ENCODE data around the gene MTA2. TPM values are rescaled to one million over a fixed set of nuclear protein-coding genes. Genes with fewer than 3 reads are reported as not detected.

The MTA2 gene
- total and polyA plus RNA-seq, 2 donors (not counting 1 experiment from before 2014, with no cell fraction given) = 37.2 to 139 TPM

- no peak overlapping the region for H3K27ac ChIP-seq (ENCODE audit: low read length in 2 of 2)
- H3K4me3 ChIP-seq (ENCODE audit: control extremely low read depth in 1 of 5, extremely low read depth in 1 of 5, insufficient read depth in 1 of 5, low read depth in 2 of 5, low read length in 4 of 5) = no peak overlapping the region
- CTCF ChIA-PET = no interaction called here
- ATAC-seq (ENCODE audit: low read depth) (no peak), DNase-seq (no peak)
- H2AFZ ChIP-seq (ENCODE audit: insufficient read depth, low read depth, low read length, poor library complexity, severe bottlenecking) = no peak overlapping the region
- no peaks in the 10 kb centered on the region for H3K27me3 Mint-ChIP-seq
- peak overlapping the region; percentile 92 for H3K4me3 Mint-ChIP-seq
- WGBS (ENCODE audit: insufficient coverage) = 98% methylated on average over 12 of the region's 14 CpGs
- H3K4me2 ChIP-seq (replicated peaks; ENCODE audit: low read depth, low read length, poor library complexity, severe bottlenecking) = no peak overlapping the region
- H3K9me3 Mint-ChIP-seq (ENCODE audit: insufficient read depth) = no peaks in the 10 kb centered on the region
- no peak overlapping the region for H3K9ac ChIP-seq (ENCODE audit: low read length)
- TF ChIP-seq EZH2 (IDR thresholded peaks at IDR 0.05; ENCODE audit: borderline replicate concordance, insufficient read depth, low read depth, low read length, poor library complexity, severe bottlenecking) (no peak), CTCF (IDR thresholded peaks at IDR 0.05) (no peak)
- intact Hi-C loops (cut with micrococcal nuclease) = loop anchor here (2.0 kb wide), 1 partner anchor 305 kb away; the partner anchor contains the start of gene SLC3A2
- peaks cover 0 to 3% (median 0%) of the 10 kb centered on the region in 3 donors for H3K9me3 ChIP-seq (ENCODE audit: control extremely low read depth in 1 of 3, control insufficient read depth in 2 of 3, insufficient read depth in 1 of 3, low read length in 2 of 3)
- peaks cover 40% of the 10 kb centered on the region for H3K4me1 Mint-ChIP-seq
- peaks cover 4 to 38% of the 10 kb centered on the region in 2 experiments for H3K36me3 ChIP-seq (replicated peaks in 1 of 2; ENCODE audit: control extremely low read depth in 1 of 2, control insufficient read depth in 1 of 2, extremely low read depth in 1 of 2, insufficient read depth in 2 of 2, low read length in 1 of 2)
- H3K79me2 ChIP-seq (ENCODE audit: control insufficient read depth, insufficient read depth, low read length) = peaks cover 15% of the 10 kb centered on the region
- H3K27ac Mint-ChIP-seq = peak overlapping the region; percentile 69
- H4K20me1 ChIP-seq (ENCODE audit: control insufficient read depth, insufficient read depth, low read length, poor library complexity, severe bottlenecking) = no peaks in the 10 kb centered on the region
- POLR2A ChIA-PET = interaction anchor here (0.5 to 2.3 kb wide), 2 partner anchors 16 to 204 kb away, joined by 3 to 35 read pairs; partner anchors contain the start of gene TUT1
- H3K4me1 ChIP-seq (ENCODE audit: control insufficient read depth in 2 of 2, insufficient read depth in 2 of 2, low read length in 2 of 2) = peaks cover 12 to 25% of the 10 kb centered on the region in 2 donors
- H3K27me3 ChIP-seq (replicated peaks in 1 of 4; ENCODE audit: control extremely low read depth in 1 of 4, control insufficient read depth in 3 of 4, insufficient read depth in 4 of 4, low read length in 3 of 4) = no peaks in the 10 kb centered on the region
These were observed 25.8 kb downstream of the MTA2 start for GRCh38 chr11:62575837-62576236.

- H3K4me2 ChIP-seq (replicated peaks; ENCODE audit: low read depth, low read length, poor library complexity, severe bottlenecking) = peak overlapping the region; percentile 90
- intact Hi-C loops (cut with micrococcal nuclease) = loop anchor here (2.0 kb wide), 1 partner anchor 306 kb away; the partner anchor contains the start of gene SLC3A2
- TF ChIP-seq EZH2 (IDR thresholded peaks at IDR 0.05; ENCODE audit: borderline replicate concordance, insufficient read depth, low read depth, low read length, poor library complexity, severe bottlenecking) (no peak), CTCF (IDR thresholded peaks at IDR 0.05) (no peak)
- H4K20me1 ChIP-seq (ENCODE audit: control insufficient read depth, insufficient read depth, low read length, poor library complexity, severe bottlenecking) = no peaks in the 10 kb centered on the region
- peaks cover 12 to 25% of the 10 kb centered on the region in 2 donors for H3K4me1 ChIP-seq (ENCODE audit: control insufficient read depth in 2 of 2, insufficient read depth in 2 of 2, low read length in 2 of 2)
- WGBS (ENCODE audit: insufficient coverage) = 92% methylated on average over 17 of the region's 17 CpGs
- ChIA-PET CTCF (interaction anchor here (0.6 to 6.1 kb wide), 6 partner anchors 15 to 193 kb away, joined by 3 to 33 read pairs (median 8); partner anchors contain the start of gene TUT1), POLR2A (interaction anchor here (0.5 to 2.3 kb wide), 5 partner anchors 11 to 203 kb away, joined by 3 to 35 read pairs (median 3); partner anchors contain the start of gene TUT1)
- no peak for DNase-seq
- no peaks in the 10 kb centered on the region for H3K27me3 ChIP-seq (replicated peaks in 1 of 4; ENCODE audit: control extremely low read depth in 1 of 4, control insufficient read depth in 3 of 4, insufficient read depth in 4 of 4, low read length in 3 of 4)
- Mint-ChIP-seq H3K27me3 (no peaks in the 10 kb centered on the region), H3K4me1 (peaks cover 44% of the 10 kb centered on the region), H3K4me3 (peak overlapping the region; percentile 92), H3K9me3 (ENCODE audit: insufficient read depth) (no peaks in the 10 kb centered on the region), H3K27ac (peak overlapping the region; percentile 95)
- H3K9me3 ChIP-seq (ENCODE audit: control extremely low read depth in 1 of 3, control insufficient read depth in 2 of 3, insufficient read depth in 1 of 3, low read length in 2 of 3) = peaks cover 0 to 3% (median 0%) of the 10 kb centered on the region in 3 donors
- peak overlapping the region; percentile 86 for H3K9ac ChIP-seq (ENCODE audit: low read length)
- no peak for ATAC-seq (ENCODE audit: low read depth)
- H3K79me2 ChIP-seq (ENCODE audit: control insufficient read depth, insufficient read depth, low read length) = peaks cover 18% of the 10 kb centered on the region
- H3K36me3 ChIP-seq (replicated peaks in 1 of 2; ENCODE audit: control extremely low read depth in 1 of 2, control insufficient read depth in 1 of 2, extremely low read depth in 1 of 2, insufficient read depth in 2 of 2, low read length in 1 of 2) = peaks cover 5 to 44% of the 10 kb centered on the region in 2 experiments
- no peak overlapping the region for H3K4me3 ChIP-seq (ENCODE audit: control extremely low read depth in 1 of 5, extremely low read depth in 1 of 5, insufficient read depth in 1 of 5, low read depth in 2 of 5, low read length in 4 of 5)
- H2AFZ ChIP-seq (ENCODE audit: insufficient read depth, low read depth, low read length, poor library complexity, severe bottlenecking) = no peak overlapping the region
- no peak overlapping the region for H3K27ac ChIP-seq (ENCODE audit: low read length in 2 of 2)
These were observed 26.5 kb downstream of the MTA2 start for GRCh38 chr11:62575156-62575555.

Measured in B cell (primary cell).